ENCODE measurements around the gene CEACAM16.
"Not testable (repeated sequence)": the region's sequence is repeated elsewhere in the genome, so short reads cannot be mapped to it uniquely, and the experiment has no call there.

Gene CEACAM16

DNA sequence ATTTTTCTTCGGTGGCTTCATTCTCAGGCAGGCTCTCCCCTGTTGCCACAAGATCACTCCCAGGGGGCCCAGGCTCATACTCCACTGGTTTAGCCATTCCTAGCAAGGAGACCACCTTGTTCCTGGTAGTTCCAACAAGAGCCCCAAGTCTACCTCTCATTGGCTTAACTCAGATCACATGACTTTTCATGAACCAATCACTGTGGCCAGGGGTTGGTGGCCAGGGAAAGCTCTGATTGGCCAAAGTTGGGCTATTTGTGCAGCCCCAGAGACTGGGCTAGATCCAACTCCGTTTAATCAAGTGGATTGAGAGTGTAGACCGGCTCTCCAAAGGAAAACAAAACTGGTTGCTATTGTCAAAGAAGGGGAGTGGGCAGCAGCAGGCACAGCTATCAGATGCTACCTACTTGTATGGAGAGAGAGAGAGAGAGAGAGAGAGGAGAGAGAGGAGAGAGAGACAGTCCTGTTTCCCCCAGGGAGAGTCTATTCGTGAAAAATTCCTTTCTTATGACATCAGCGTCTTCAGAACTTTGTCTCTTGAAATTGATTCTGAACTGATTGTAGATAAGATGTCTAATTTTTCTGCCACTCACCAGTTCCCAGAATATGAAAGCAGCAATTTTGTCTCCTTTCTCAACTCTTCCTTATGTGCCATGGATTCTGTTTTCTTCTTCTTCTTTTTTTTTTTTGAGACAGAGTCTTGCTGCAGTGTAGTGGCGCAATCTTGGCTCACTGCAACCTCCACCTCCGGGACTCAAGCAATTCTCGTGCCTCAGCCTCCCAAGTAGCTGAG is 21.7 kb upstream of the CEACAM16 start:
- DNase-seq (ENCODE audit: low read depth): no peak

DNA sequence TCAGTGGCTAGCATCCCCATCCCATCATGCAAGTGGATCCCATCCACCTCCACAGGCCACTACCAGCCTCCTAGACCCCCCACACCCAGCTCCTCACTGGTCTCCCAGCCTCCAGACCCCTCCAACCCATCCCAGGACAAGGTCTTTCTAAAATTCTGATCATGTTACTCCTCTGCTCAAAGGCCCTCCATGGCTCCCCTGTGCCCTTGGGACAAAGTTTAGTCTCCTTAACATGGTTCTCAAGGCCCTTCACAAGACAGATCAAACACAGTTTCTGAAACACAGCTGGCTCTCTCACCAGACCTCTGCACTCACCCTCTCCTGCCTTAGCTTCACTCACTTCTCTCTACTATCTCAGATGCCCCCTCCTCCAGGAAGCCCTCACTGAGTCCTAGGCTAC is 18.4 kb upstream of the CEACAM16 start:
- DNase-seq (ENCODE audit: low read depth): no peak

DNA sequence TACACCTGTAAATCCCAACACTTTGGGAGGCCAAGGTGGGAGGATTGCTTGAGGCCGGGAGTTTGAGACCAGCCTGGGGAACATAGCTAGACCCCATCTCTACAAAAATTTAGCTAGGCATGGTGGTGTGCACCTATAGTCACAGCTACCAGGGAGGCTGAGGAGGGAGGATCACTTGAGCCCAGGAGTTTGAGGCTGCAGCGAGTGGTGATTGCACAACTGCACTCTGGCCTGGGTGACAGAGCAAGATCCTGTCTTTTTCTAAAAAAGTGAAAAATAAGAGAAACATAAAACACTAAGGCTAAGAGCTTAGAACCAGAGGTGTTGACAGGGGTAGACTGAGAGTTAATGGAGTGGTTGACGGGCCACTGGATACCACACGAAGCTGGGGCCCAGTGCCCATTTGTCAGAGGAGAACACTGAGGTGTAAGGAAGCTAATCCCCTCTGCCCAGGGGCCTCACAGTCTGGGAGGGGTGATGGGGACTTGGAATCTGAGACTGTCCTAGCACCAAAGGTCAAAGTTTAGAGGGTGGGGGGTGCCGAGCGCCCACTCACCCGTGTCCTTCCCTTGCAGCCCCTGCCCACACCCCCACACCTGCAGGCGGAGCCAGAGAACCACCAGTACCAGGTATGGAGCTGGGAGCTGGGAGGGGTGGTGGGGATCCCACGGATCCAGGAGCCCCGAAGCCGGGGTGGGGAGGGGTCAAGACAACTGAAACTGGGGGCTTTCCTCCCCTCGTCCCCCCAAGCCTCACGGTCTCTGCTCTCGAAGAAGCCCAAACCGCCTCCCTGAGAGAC is 16.8 kb upstream of the CEACAM16 start:
- DNase-seq (ENCODE audit: low read depth): no peak

DNA sequence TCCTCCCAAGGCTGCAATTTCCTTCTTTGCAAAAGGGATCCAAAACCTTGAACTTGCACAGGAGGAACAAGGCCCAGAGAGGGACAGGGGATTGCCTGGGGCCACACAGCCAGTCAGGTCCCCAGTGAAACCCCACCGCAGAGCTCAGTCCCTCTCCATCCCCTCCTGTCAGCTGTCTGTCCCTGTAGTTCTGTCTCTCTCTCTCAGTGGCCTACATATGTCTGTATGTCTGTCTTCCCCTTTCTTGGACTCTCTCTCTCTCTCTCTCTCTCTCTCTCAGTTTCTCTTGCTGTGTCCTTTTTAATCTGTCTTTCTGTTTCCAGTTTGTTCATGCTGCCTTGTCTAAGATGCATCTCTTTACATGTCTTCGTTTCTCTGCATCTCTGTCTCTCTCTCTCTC is 16.1 kb upstream of the CEACAM16 start:
- DNase-seq (ENCODE audit: low read depth): no peak

DNA sequence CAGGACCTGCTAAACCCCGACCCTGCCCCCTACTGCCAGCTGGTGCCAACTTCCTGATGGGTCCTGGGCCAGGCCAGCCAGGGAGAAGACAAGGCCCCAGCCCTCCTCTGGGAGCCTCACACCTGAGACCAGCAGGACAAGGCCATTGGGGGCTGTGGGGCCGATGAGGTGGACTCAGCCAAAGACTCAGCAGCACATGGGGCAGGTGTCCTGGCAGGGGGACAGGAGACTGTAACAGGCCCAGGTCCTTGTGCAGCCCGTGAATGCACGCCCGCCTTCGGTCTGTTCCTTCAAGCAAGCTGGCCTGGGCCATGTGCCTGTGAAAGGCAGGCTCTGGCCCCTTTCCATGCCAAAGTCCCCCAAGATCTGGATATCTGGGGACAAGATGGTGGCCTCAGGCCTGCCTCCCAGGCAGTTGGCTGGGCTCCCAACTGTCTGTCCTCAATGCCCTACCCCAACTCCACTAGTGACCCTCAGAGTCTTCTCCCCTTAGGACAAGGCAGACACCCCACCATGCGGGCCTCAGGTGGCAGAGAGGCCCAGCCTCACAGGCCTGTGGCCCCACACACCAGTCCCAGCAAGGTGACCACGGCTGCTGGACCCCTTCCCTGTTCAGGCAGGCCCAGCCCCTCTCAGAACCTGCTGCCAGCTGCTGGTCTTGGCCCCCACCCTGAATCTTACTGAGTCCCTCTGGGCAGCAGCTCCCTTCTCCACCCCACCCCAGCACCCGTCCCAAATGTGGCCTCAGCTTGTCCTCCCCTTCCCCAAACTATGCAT is 15.3 kb upstream of the CEACAM16 start:
- DNase-seq (ENCODE audit: low read depth): no peak

DNA sequence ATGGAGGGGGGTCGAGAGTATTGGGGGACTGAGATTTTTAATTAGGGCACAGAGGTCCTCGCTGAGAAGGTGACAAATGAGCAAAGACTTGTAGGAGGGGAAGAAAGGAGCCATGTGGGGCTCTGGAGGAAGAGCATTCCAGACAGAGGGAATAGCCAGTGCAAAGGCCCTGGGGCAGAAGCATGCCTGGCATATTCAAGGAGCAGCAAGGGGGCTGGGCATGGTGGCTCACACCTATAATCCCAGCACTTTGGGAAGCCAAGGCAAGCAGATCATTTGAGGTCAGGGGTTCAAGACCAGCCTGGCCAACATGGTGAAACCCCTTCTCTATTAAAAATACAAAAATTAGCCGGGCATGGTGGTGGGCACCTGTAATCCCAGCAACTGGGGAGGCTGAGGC is 14.6 kb upstream of the CEACAM16 start:
- DNase-seq (ENCODE audit: low read depth): not testable (repeated sequence)

DNA sequence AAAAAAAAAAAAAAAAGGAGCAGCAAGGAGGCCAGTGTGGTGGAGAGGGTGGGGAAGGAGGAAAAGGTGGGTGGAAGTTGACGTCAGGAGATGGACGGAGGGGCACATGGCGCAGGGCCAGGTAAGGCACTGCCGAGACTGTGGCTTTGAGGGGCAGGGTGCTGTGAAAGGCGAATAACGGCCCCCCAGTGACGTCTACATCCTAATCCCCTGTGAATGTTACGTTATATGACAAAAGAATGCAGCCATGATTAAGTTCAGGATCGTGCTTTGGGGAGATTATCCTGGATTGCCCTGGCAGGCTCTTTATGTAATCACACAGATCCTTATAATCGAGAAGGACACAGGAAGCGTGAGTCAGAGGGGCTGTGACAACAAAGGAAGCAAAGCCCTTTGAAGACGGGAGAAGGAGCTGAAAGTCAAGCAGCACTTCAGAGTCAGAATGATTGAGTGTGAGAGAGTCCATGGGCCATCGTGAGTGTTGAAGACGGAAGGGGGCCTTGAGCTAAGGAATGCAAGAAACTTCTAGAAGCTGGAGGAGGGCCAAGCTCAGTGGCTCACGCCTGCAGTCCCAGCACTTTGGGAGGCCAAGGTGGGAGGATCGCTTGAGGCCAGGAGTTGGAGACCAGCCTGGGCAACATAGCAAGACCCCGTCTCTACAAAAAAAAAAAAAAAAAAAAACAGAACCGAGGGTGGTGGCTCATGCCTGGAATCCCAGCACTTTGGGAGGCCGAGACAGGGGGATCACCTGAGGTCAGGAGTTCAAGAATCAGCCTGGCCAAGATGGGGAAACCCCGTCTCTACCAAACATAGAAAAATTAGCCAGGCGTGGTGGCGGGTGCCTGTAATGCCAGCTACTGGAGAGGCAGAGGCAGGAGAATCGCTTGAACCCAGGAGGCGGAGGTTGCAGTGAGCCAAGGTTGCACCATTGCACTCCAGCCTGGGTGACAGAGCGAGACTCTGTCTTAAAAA is 13.8 kb upstream of the CEACAM16 start:
- DNase-seq (ENCODE audit: low read depth): no peak

DNA sequence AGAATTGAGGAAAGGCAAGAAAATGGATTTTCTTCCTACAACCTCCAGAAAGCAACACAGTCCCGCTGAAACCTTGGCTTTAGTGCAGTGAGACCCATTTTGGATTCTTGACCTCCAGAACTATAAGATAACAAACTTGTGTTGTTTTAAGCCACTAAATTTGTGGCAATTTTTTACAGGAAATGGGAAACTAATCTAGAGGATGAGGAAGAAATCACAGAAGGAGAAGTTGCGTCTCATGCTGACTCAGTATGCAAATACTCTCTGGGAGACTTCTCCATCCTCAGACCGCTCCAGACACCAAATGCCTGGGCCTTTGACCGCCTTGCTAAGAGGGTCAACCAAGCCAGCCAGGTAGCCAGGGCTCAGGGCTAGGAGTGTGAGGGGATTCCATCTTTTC is 13.1 kb upstream of the CEACAM16 start:
- no peak for DNase-seq (ENCODE audit: low read depth)

DNA sequence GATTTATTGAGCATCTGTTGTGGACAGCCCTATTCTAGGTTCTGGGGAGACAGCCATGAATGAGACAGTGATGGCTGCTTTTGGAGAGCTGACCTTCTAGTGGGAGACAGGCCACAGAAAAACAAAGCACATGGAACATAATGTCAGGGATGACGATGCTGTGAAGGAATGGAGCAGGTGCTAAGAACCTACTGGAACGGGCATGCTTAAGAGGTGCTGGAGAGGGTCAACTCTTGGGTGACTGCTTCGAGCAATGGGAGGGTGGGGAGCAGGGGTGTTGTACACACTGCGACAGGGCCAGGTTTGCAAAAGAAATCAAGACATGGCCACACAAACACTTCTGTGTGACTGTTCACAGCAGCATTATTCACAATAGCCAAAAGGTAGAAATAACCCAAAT is 12.1 kb upstream of the CEACAM16 start:
- no peak for DNase-seq (ENCODE audit: low read depth)

DNA sequence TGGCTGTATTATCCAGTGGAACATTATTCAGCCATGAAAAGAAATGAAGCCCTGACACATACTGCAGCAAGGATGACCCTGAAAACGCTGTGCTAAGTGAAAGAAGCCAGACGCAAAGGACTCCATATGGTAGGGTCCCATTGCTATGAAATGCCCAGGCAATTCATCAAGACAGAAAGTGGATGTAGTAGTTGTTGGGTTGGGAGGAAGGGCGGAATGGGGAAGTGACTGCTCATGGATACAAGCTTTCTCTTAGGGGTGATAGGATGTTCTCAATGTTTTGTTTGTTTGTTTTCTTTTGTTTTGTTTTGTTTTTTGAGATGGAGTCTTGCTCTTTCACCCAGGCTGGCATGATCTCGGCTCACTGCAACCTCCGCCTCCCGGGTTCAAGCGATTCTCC is 11.1 kb upstream of the CEACAM16 start:
- no peak for DNase-seq (ENCODE audit: low read depth)

DNA sequence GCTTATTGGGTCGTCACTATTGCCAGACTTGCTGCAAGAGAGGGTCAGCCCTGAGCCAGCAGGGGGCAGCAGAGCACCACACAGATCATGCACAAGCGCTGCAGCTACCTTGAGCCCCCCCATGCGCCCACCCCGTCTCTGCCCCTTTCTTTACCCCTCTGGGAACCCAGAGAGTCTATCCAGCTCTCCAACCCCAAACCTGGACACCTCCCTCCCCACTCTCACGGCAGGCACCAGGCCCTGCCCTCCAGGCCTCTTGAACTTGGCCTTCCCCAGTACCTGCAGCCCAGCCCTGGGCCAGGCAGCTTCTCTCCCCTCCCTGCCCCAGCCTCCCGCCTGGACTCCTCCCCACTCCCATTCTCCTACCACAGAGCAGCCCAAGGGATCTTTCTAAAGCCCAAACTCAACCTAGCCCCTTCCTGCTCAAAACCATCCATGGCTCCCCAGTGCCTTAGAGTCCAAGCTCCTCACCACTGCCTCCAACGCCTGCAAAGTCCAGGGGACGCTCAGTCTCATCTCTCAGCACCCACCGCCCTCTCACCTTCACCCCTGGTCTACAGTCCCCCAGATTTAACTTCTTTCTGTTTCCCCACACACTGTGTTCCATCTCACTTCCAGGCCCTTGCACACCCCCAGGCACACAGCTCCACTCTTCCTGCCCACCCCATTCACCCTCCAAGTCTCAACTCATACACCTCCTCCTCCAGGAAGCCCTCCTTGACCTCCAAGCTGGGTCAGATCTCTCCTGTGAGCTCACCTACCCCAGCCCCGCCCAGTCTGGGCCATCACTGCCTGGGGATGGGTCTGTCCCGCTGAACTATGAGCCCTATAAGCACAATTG is 9.4 kb upstream of the CEACAM16 start:
- peak; percentile 73 for DNase-seq (ENCODE audit: low read depth)

DNA sequence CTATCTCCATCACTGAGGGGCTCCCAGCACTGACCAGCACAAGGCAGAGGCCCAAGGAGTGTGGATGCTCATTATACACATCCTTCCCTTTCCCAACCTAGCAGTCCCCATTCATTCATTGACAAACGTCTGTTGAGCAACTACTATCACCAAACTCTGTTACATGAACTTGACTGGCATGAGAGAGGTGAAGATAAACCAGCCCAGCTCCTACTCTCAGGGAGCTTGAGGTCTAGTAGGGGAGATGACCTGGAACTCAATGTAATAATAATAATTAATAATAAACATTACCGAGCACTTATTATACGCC is 8.9 kb upstream of the CEACAM16 start:
- DNase-seq (ENCODE audit: low read depth): no peak

DNA sequence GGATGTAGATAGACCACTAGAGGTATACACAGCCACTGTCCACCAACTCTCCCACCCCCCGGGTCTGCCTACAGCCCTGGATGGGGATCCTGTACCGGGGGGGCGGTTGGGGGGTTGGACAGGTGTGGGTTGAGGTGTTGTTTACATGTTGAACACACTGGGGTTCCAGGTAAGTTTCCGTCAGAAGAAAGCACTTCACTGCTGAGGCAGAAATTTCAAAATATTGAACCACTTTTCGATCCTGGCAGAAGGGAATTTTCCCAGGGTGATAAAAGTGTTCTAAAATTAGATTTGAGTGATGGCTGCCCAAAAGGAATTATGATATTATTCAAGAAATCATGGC is 6.6 kb upstream of the CEACAM16 start:
- no peak for DNase-seq (ENCODE audit: low read depth)

DNA sequence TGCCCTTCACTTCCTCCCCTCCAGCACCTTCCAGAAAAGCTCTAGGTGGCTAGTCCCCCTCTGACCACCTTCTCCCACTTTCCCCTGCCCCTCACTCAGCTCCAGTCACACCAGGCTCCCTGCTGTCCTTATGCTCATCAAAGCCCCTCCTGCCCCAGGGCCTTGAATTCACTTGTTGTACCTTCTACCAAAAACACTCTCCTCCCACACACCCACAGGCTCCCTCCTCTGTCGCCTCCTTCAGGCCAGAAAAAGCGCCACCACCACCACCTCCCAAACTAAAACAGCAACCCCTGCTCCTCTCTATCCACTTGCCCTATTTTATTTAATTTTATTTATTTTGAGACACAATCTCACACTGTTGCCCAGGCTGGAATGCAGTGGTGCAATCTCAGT is 4.8 kb upstream of the CEACAM16 start:
- DNase-seq (ENCODE audit: low read depth): no peak

DNA sequence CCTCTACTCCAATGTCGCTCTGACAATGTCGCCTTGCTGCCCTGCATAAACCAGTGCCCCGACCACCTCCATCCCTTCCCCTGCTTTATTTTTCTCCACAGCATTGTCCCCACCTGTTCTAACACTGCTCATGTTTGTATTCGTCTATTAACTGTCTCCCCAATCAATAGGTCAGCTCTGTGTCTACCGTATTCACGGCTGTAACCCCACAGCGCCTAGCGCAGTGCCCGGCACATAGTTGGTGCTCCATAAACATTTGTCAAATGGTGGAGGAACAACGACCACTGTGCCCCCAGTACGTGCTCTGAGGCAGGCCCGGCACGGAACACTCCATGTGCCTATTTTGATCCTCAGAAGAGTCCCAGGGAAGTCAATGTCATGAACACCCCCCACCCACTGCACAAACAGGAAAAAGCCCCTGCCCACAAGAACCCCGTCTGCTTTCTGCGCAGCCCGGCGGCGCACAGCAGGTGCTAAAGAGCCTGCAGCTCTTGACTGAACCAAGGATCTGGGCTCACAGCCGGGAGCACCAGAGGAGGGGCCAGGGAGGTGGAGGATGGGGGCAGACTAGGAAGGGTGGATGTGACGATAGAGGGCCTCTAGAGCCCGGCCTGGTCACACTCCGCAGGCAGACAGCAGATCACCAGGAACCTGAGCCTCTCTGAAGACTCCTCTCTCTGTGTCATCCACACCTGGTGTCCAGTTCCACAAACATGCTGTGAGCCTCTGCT is 1.8 kb upstream of the CEACAM16 start:
- no peak for DNase-seq (ENCODE audit: low read depth)

DNA sequence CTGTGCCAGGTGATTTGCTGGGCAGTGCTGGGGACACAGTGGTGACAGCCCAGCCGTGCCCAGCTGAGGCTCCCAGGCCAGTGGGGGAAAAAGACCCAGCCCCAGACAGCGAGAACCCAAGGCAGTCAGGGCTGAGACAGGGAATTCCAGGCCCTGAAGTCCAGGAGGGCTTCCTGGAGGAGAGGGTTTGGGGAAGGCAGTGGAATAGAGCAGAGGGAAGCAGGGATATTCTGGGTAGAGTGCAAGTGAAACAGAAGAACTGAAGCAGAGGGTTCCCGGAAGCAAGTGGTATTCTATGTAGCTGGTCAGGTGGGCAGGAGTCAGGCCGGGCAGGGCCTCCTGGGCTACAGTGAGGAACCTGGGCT is 1.3 kb upstream of the CEACAM16 start:
- DNase-seq (ENCODE audit: low read depth): no peak

DNA sequence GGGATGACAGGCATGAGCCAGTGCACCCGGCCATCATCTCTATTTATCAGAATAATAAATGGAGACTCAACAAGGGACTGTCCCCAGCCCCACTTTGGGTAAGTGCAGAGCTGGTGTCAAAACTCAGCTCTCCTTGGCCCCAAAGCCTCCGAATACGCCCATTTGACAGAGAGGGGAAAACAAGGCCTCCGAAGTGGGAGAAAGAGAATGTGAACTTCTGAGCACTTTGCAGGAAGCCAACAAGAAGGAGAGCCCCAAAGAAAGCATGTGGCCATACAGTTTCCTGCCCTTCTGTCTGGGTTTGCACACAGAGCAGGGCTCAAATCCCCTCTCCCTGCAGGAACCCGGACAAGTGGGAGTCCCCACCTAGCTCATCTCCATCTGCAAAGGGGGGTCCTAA is 1.6 kb downstream of the CEACAM16 start:
- no peak for DNase-seq (ENCODE audit: low read depth)

DNA sequence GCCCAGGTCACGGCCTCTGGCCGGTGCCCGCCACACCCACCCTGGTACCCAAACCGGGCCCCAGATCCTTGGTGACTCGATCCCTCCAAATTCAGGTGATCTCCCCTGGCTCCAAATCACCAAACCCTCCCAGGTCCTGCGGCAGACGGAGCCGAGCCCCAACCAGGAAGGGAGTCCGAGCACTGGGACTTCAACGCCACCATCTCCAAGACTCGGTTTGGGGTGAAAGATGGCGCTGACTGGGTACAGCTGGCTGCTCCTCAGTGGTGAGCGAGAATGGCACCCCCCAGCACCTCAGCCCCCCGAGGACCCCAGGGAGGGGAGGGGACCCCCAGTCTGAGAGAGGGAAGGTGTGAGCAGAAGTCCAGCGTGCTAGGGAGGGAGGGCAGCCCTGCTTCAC is 2.3 kb downstream of the CEACAM16 start:
- no peak for DNase-seq (ENCODE audit: low read depth)

DNA sequence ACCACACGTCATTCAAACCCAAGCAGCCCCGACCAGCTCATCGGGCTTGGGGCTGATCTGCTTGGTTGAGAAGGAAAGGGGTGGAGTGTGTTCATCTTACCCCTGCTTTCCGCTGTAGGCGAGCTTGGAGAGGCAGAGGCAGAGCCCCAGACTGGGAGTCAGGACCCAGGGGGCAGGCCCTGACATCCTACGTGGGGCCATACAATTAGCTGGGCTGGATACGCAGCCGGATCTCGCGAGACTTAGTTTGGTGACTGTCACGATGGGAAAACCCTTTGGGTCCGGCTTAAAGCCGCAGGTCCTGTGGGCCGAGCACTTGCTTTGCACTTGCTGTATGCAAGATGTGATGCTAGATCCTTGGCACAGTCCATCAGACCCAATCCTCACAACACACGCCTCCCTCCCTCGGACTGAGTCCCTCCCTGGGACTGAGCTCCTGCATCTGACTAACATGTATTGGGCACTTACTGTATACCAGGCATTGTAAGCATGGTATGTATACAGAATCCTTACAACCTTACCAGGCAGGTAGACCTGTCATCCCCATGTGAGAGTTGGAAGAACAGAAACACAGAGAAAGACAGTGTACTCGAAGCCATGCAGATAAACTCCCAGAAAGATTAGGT is 3.7 kb downstream of the CEACAM16 start:
- no peak for DNase-seq (ENCODE audit: low read depth)
